Measurements from ENCODE around the gene GUCA2A. TPM values are rescaled to one million over a fixed set of nuclear protein-coding genes. Genes with fewer than 3 reads are reported as not detected.
"Not testable (repeated sequence)": the region's sequence is repeated elsewhere in the genome, so short reads cannot be mapped to it uniquely, and the experiment has no call there.

GUCA2A gene
- not detected for polyA plus RNA-seq (ENCODE audit: insufficient read length in 4 of 4)

GRCh38 chr1:42164551-42165420, at the start of gene GUCA2A:
GUCA2A (minus strand) TSS chr1:42164745; CDS start chr1:42164712, 33 bp downstream.
- DNase-seq (ENCODE audit: low read depth in 4 of 4, low spot score in 3 of 4): no peak

GRCh38 chr1:42211224-42211623, 46.7 kb upstream of the GUCA2A start:
- no peak for DNase-seq (ENCODE audit: low read depth in 4 of 4, low spot score in 3 of 4)

- DNase-seq (ENCODE audit: low read depth in 4 of 4, low spot score in 3 of 4): no peak
Observed at GRCh38 chr1:42210421-42211133, 46.0 kb upstream of the GUCA2A start.

GRCh38 chr1:42209526-42210251, 45.1 kb upstream of the GUCA2A start:
- no peak for DNase-seq (ENCODE audit: low read depth in 4 of 4, low spot score in 3 of 4)

- DNase-seq (ENCODE audit: low read depth in 4 of 4, low spot score in 3 of 4): not testable (repeated sequence)
Observed at GRCh38 chr1:42206930-42207329, 42.4 kb upstream of the GUCA2A start.

- DNase-seq (ENCODE audit: low read depth in 4 of 4, low spot score in 3 of 4): no peak
Observed at GRCh38 chr1:42206164-42206563, 41.6 kb upstream of the GUCA2A start.

- no peak for DNase-seq (ENCODE audit: low read depth in 4 of 4, low spot score in 3 of 4)
Observed at GRCh38 chr1:42201986-42202385, 37.4 kb upstream of the GUCA2A start.

GRCh38 chr1:42198251-42198650, 33.7 kb upstream of the GUCA2A start:
- DNase-seq (ENCODE audit: low read depth in 4 of 4, low spot score in 3 of 4): no peak

- no peak for DNase-seq (ENCODE audit: low read depth in 4 of 4, low spot score in 3 of 4)
Observed at GRCh38 chr1:42195841-42196240, 31.3 kb upstream of the GUCA2A start.

GRCh38 chr1:42192106-42192505, 27.6 kb upstream of the GUCA2A start:
- DNase-seq (ENCODE audit: low read depth in 4 of 4, low spot score in 3 of 4): no peak

GRCh38 chr1:42191319-42191718, 26.8 kb upstream of the GUCA2A start:
- no peak for DNase-seq (ENCODE audit: low read depth in 4 of 4, low spot score in 3 of 4)

GRCh38 chr1:42189931-42190853, 25.6 kb upstream of the GUCA2A start:
- no peak for DNase-seq (ENCODE audit: low read depth in 4 of 4, low spot score in 3 of 4)

GRCh38 chr1:42186152-42186551, 21.6 kb upstream of the GUCA2A start:
- no peak for DNase-seq (ENCODE audit: low read depth in 4 of 4, low spot score in 3 of 4)

GRCh38 chr1:42184616-42185015, 20.1 kb upstream of the GUCA2A start:
- no peak for DNase-seq (ENCODE audit: low read depth in 4 of 4, low spot score in 3 of 4)

- DNase-seq (ENCODE audit: low read depth in 4 of 4, low spot score in 3 of 4): no peak
Observed at GRCh38 chr1:42183957-42184268, 19.4 kb upstream of the GUCA2A start.

GRCh38 chr1:42183210-42183956, 18.8 kb upstream of the GUCA2A start:
- no peak for DNase-seq (ENCODE audit: low read depth in 4 of 4, low spot score in 3 of 4)

- DNase-seq (ENCODE audit: low read depth in 4 of 4, low spot score in 3 of 4): no peak
Observed at GRCh38 chr1:42181687-42182086, 17.1 kb upstream of the GUCA2A start.

- DNase-seq (ENCODE audit: low read depth in 4 of 4, low spot score in 3 of 4): no peak
Observed at GRCh38 chr1:42179900-42180329, 15.4 kb upstream of the GUCA2A start.

- DNase-seq (ENCODE audit: low read depth in 4 of 4, low spot score in 3 of 4): no peak
Observed at GRCh38 chr1:42179275-42179674, 14.7 kb upstream of the GUCA2A start.

- no peak for DNase-seq (ENCODE audit: low read depth in 4 of 4, low spot score in 3 of 4)
Observed at GRCh38 chr1:42178249-42178648, 13.7 kb upstream of the GUCA2A start.
